DND-41 (cell line): ENCODE results near the gene HS3ST3B1.
A peak's percentile ranks its signal among the peaks of the same experiment; 100 is the strongest.

ENCODE experiments used
- ATAC-seq: fragments of 200-7000 bp; cut with Tn5 transposase; 3 replicates; pipeline ENCODE4 v1.9.1; 2021; ENCODE audit warnings: low read depth; ENCODE audit not compliant: insufficient read depth
- DNase-seq: peaks from one replicate; pipeline ENCODE4 v3.0.0-alpha.2; 2020
- H2AFZ ChIP-seq: 2 replicates; pipeline ENCODE4 v1.6.0; 2012; ENCODE audit warnings: low read depth, low read length
- H3K27ac ChIP-seq: 2 replicates; pipeline ENCODE4 v1.5.1; 2012; ENCODE audit warnings: low read length, inconsistent platforms
- H3K27me3 ChIP-seq: fragments of 200-600 bp; sonication (generic); 2 replicates; pipeline ENCODE4 v1.6.0; 2012; ENCODE audit warnings: low read length, mild to moderate bottlenecking, inconsistent platforms; ENCODE audit not compliant: insufficient read depth, poor library complexity
- H3K36me3 ChIP-seq: 2 replicates; pipeline ENCODE4 v1.5.1; 2012; ENCODE audit warnings: low read length, inconsistent platforms; ENCODE audit not compliant: insufficient read depth
- H3K4me1 ChIP-seq: 2 replicates; pipeline ENCODE4 v1.5.1; 2012; ENCODE audit warnings: mild to moderate bottlenecking, low read length; ENCODE audit not compliant: insufficient read depth
- H3K4me2 ChIP-seq: 2 replicates; pipeline ENCODE4 v1.6.0; 2012; ENCODE audit warnings: mild to moderate bottlenecking, moderate library complexity, low read length, inconsistent platforms; ENCODE audit not compliant: insufficient read depth
- H3K4me3 ChIP-seq, 2 experiments: fragments of 200-600 bp in 1 of 2; shearing (Covaris generic) in 1 of 2; 2 replicates each; pipeline ENCODE4 v1.5.1; 2012 to 2016; ENCODE audit warnings: inconsistent platforms in 2 of 2, low read length in 2 of 2, mild to moderate bottlenecking in 2 of 2, low read depth in 1 of 2, moderate library complexity in 1 of 2
- H3K79me2 ChIP-seq: 2 replicates; pipeline ENCODE4 v1.6.0; 2012; ENCODE audit warnings: low read length, inconsistent platforms; ENCODE audit not compliant: insufficient read depth
- H3K9ac ChIP-seq: 2 replicates; pipeline ENCODE4 v1.6.0; 2012; ENCODE audit warnings: low read depth, mild to moderate bottlenecking, inconsistent platforms, low read length, moderate library complexity
- H3K9me3 ChIP-seq: 2 replicates; pipeline ENCODE4 v1.5.1; 2012; ENCODE audit warnings: low read length, moderate library complexity, mild to moderate bottlenecking, inconsistent platforms; ENCODE audit not compliant: insufficient read depth, severe bottlenecking
- H4K20me1 ChIP-seq: 2 replicates; pipeline ENCODE4 v1.6.0; 2012; ENCODE audit warnings: low read length; ENCODE audit not compliant: insufficient read depth
- CTCF ChIP-seq: IDR thresholded peaks from 2 replicates; pipeline ENCODE4 v1.5.1; 2012; ENCODE audit warnings: borderline replicate concordance, low read length, moderate library complexity, mild to moderate bottlenecking; ENCODE audit not compliant: poor library complexity, severe bottlenecking; ENCODE audit errors: extremely low read depth
- EZH2 ChIP-seq: IDR thresholded peaks from 3 replicates; pipeline ENCODE4 v1.6.1; 2012; ENCODE audit warnings: borderline replicate concordance, low read depth, mild to moderate bottlenecking, moderate library complexity, low read length, inconsistent platforms; ENCODE audit not compliant: severe bottlenecking

The HS3ST3B1 gene

GRCh38 chr17:14331982-14332298 is 31.1 kb downstream of the HS3ST3B1 start:
- Histone ChIP-seq H3K9ac (no peak overlapping the region), H3K36me3 (no peaks in the 10 kb centered on the region), H3K4me3 (no peak overlapping the region), H2AFZ (no peak overlapping the region), H4K20me1 (no peaks in the 10 kb centered on the region; the same call in 1 of the 2 replicates), H3K4me1 (peaks cover 32% of the 10 kb centered on the region), H3K4me2 (no peak overlapping the region), H3K79me2 (peaks cover 78% of the 10 kb centered on the region), H3K27me3 (no peaks in the 10 kb centered on the region), H3K9me3 (no peaks in the 10 kb centered on the region), H3K27ac (0 out of 2 replicates have a peak overlapping the region, but pooled peaks have one; percentile 1)
- DNase-seq (no peak), ATAC-seq (no peak)
- TF ChIP-seq EZH2 = no peak
- TF ChIP-seq CTCF = no peak

GRCh38 chr17:14332331-14332730 is 31.4 kb downstream of the HS3ST3B1 start:
- Histone ChIP-seq H3K4me2 (no peak overlapping the region), H3K4me1 (peaks cover 32% of the 10 kb centered on the region), H3K79me2 (peaks cover 76% of the 10 kb centered on the region)

GRCh38 chr17:14333506-14333905 is 32.6 kb downstream of the HS3ST3B1 start:
- peaks cover 71% of the 10 kb centered on the region for H3K79me2 ChIP-seq

More at GRCh38 chr17:14332331-14332730, 31.4 kb downstream of the HS3ST3B1 start:
- Histone ChIP-seq H3K9ac (no peak overlapping the region), H3K36me3 (no peaks in the 10 kb centered on the region), H3K4me3 (no peak overlapping the region), H4K20me1 (no peaks in the 10 kb centered on the region; the same call in 1 of the 2 replicates), H3K27me3 (no peaks in the 10 kb centered on the region), H2AFZ (no peak overlapping the region), H3K9me3 (no peaks in the 10 kb centered on the region), H3K27ac (no peak overlapping the region)
- ATAC-seq = no peak
- DNase-seq = no peak
- TF ChIP-seq CTCF (no peak), EZH2 (no peak)

More at GRCh38 chr17:14333506-14333905, 32.6 kb downstream of the HS3ST3B1 start:
- H3K9me3 ChIP-seq = no peaks in the 10 kb centered on the region
- no peak overlapping the region for H3K4me3 ChIP-seq
- H3K4me1 ChIP-seq = peaks cover 32% of the 10 kb centered on the region
- ATAC-seq (no peak), DNase-seq (no peak)
- no peak overlapping the region for H3K27ac ChIP-seq
- H2AFZ ChIP-seq = no peak overlapping the region
- H3K27me3 ChIP-seq = no peaks in the 10 kb centered on the region
- H4K20me1 ChIP-seq = no peaks in the 10 kb centered on the region; the same call in 1 of the 2 replicates
- H3K4me2 ChIP-seq = no peak overlapping the region
- no peak overlapping the region for H3K9ac ChIP-seq
- H3K36me3 ChIP-seq = peaks cover 6% of the 10 kb centered on the region; the same call in 1 of the 2 replicates
- TF ChIP-seq EZH2 (no peak), CTCF (no peak)
